HG02852 (cell line): ENCODE measurements around the gene PAQR8.
A peak's percentile ranks its signal among the peaks of the same experiment; 100 is the strongest.
"Not testable (repeated sequence)": the region's sequence is repeated elsewhere in the genome, so short reads cannot be mapped to it uniquely, and the experiment has no call there.

Experiments
- ATAC-seq: cut with Tn5 transposase; IDR thresholded peaks from one replicate; pipeline ENCODE4 v1.9.1; 2021; ENCODE audit warnings: mild to moderate bottlenecking, moderate library complexity; ENCODE audit not compliant: unreplicated experiment

Gene PAQR8

GRCh38 chr6:52375780-52376556, 14.0 kb downstream of the PAQR8 start:
- ATAC-seq = no peak

GRCh38 chr6:52376763-52377162, 14.8 kb downstream of the PAQR8 start:
- no peak for ATAC-seq

GRCh38 chr6:52377538-52378221, 15.7 kb downstream of the PAQR8 start:
- peak; percentile 61 for ATAC-seq

GRCh38 chr6:52381249-52381648, 19.3 kb downstream of the PAQR8 start:
- no peak for ATAC-seq

GRCh38 chr6:52384145-52384766, 22.3 kb downstream of the PAQR8 start:
- ATAC-seq = no peak

GRCh38 chr6:52385074-52385473, 23.1 kb downstream of the PAQR8 start:
- ATAC-seq = no peak

- not testable (repeated sequence) for ATAC-seq
These were observed 26.2 kb downstream of the PAQR8 start for GRCh38 chr6:52388119-52388518.

GRCh38 chr6:52388790-52389189, 26.8 kb downstream of the PAQR8 start:
- ATAC-seq = no peak

GRCh38 chr6:52389264-52389625, 27.3 kb downstream of the PAQR8 start:
- no peak for ATAC-seq

GRCh38 chr6:52389626-52390360, 27.8 kb downstream of the PAQR8 start:
- peak; percentile 62 for ATAC-seq

- ATAC-seq = peak; percentile 42
These were observed 28.4 kb downstream of the PAQR8 start for GRCh38 chr6:52390361-52390727.

GRCh38 chr6:52391599-52391998, 29.6 kb downstream of the PAQR8 start:
- ATAC-seq = no peak

GRCh38 chr6:52392944-52393343, 31.0 kb downstream of the PAQR8 start:
- no peak for ATAC-seq

GRCh38 chr6:52393780-52394179, 31.8 kb downstream of the PAQR8 start:
- ATAC-seq = no peak

- peak; percentile 47 for ATAC-seq
These were observed 32.3 kb downstream of the PAQR8 start for GRCh38 chr6:52394251-52394666.

GRCh38 chr6:52395969-52396368, 34.0 kb downstream of the PAQR8 start:
- no peak for ATAC-seq

- ATAC-seq = no peak
These were observed 37.8 kb downstream of the PAQR8 start for GRCh38 chr6:52399511-52400312.

- ATAC-seq = no peak
These were observed 38.5 kb downstream of the PAQR8 start for GRCh38 chr6:52400313-52401041.

- ATAC-seq = no peak
These were observed 41.1 kb downstream of the PAQR8 start for GRCh38 chr6:52403086-52403485.

GRCh38 chr6:52403627-52404026, 41.7 kb downstream of the PAQR8 start:
- ATAC-seq = no peak
